Renal cortex interstitium (tissue), 11 donors: ENCODE results near the gene ECI1. TPM values are rescaled to one million over a fixed set of nuclear protein-coding genes. Genes with fewer than 3 reads are reported as not detected.
"Not testable (repeated sequence)": the region's sequence is repeated elsewhere in the genome, so short reads cannot be mapped to it uniquely, and the experiment has no call there.

Experiments
- DNase-seq, 11 donors: peaks; one replicate each; pipeline ENCODE4 v3.0.0-alpha.2; 2013; ENCODE audit warnings: low read depth in 9 of 11, low spot score in 4 of 11; ENCODE audit errors: extremely low read depth in 1 of 11
- polyA plus RNA-seq, 3 donors: library from polyadenylated mRNA; unstranded; fragments of 120-200 nt; gene quantifications; one replicate each; pipeline ENCODE4 v1.2.1, GENCODE V29; 2013; ENCODE audit not compliant: insufficient read length in 3 of 3

ECI1 gene
- polyA plus RNA-seq, 3 donors, result 59.0 to 76.2 (median 72.2) TPM

- DNase-seq, result no peak
Measured at GRCh38 chr16:2206780-2207433, 44.5 kb downstream of the ECI1 start.

DNA sequence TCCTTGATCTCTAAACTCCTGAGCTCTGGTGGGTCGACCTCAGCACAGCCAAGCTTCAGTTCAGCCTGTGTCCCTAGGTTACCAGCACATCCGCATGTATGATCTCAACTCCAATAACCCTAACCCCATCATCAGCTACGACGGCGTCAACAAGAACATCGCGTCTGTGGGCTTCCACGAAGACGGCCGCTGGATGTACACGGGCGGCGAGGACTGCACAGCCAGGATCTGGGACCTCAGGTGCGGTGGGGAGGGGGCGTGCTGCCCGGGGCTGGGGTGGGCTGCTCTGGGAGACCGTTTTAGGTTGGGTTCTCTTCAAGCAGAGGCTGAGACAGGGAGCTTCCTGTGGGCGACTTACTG, 45.0 kb downstream of the ECI1 start:
- no peak for DNase-seq

- DNase-seq, result no peak
Measured at GRCh38 chr16:2205967-2206313, 45.4 kb downstream of the ECI1 start.

GRCh38 chr16:2205104-2205966, 46.1 kb downstream of the ECI1 start, which contains the start of gene MLST8:
Gene MLST8 (plus strand): TSS chr16:2205454. CDS start chr16:2206086, 632 bp downstream.
- peak in 10 of 11 donors; percentile 66 to 85 (median 80) for DNase-seq

GRCh38 chr16:2204416-2205103, 46.8 kb downstream of the ECI1 start:
- no peak for DNase-seq

- DNase-seq, result not testable (repeated sequence)
Measured at GRCh38 chr16:2203119-2203688, 48.2 kb downstream of the ECI1 start.

DNA sequence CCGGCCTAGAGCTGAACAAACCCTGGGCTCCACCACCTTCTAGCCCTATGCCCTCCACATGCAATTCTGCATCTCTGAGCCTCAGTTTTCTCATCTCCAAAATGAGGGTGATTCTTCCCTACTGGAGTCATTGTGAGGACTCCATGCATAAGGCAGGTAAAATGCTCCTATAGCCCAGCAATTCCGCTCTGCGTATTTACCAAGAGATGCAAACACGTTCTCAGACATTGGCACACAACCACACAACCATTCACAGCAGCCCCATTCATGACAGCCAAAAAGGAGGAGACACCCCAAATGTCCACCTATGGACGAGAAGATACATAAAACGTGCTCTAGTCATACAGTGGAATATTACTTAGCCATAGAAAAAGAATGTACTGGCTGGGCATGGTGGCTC, 51.1 kb downstream of the ECI1 start:
- DNase-seq, result no peak

DNA sequence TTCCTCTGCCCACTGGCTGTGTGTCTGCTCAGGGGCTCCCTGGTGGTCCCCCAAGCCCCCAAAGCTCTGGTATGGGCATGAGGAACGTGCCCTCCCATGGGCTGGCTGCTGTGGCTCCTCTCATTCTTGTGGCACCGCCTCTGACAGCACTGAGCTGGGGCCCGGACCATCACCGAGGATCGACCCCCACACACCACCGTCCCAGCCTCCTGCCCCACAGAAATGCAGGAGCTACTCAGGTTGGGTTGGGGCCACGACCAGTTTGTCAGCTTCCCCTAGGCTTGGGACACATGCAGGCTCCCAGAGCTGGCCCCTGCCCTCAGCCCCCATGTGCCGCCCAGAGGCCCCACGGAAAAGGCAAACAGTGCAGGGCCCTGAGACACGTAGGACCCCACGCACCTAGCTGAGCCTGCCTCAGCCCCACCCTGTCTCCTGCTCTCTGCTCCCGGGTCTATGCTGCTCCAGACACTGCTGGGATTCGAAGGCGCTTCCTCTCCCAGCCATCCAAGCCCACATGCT, 51.7 kb downstream of the ECI1 start:
- no peak for DNase-seq

- no peak for DNase-seq
Measured at GRCh38 chr16:2199095-2199494, 52.3 kb downstream of the ECI1 start.

GRCh38 chr16:2198283-2198682, 53.1 kb downstream of the ECI1 start:
- DNase-seq, result no peak

GRCh38 chr16:2197765-2198164, 53.6 kb downstream of the ECI1 start:
- no peak for DNase-seq

DNA sequence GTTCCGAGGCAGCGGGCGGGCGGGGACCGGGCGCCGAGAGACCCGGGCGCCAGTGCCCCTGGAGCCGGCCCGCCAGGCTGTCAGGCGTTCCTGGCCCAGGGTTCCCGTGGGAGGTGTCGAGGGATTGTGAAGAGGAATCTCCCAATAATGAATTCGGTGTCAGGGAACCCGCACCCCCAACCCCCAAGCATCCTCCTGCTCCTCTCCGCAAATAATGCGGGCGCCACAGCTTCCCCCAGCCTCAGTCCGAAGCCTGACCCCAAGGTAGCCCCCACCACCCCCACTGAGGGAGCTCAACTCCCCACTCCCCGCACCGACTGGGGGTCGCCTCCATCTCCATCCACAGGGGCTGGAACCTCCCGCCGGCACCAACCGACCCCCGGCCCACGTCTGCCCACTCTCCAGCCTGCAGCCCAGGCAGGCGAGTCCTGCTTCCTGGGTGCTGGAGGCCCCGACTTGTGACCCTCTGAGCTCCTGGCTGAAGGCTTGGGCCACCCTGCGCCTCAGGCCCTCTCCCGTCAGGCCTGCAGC, 54.3 kb downstream of the ECI1 start:
- DNase-seq, result no peak

- DNase-seq, result no peak
Measured at GRCh38 chr16:2196162-2196980, 55.0 kb downstream of the ECI1 start, which contains the start of gene CASKIN1. Gene CASKIN1 (minus strand): TSS chr16:2196605. CDS start chr16:2196432, 173 bp downstream.

DNA sequence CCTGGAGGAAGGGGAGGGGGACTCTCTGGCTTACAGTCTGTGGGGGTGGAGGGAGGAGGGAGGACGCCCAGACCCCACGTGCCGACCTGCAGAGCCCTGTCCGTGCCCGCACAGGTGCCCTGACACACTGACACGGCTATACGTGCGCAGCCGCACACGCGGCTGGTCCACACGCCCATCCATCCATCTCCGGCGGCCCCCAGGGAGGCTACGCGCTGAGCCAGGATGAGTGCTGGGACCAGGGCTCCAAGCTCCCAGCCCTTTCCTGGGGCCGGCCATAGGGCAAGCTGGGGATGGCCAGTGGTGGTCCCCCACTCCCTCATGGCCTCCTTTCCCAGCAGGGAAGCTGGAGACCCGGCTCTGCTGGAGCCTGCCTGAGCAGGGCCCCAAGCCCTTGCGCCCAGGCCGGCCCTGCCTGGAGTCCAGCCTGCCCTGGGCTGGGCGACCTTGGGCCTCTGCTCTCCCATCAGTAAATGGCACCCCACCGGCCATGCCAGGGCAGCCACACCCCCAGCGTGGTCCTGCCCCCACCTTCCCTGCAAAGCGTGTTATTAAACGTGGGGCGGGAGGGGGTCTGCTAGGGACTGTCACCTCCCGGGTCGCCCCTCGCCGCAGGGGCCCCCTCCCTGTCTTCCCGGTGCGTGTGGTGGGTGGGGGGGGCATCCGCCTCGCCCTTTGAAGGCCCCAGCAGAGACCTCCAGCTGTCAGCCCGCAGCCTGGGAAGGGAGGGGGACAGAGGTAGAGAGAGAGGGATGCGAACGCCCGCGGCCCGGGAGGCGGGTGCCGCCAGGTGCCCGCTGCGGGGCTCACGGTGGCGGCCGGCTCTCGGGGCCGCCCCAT, 55.8 kb downstream of the ECI1 start:
- no peak for DNase-seq

DNA sequence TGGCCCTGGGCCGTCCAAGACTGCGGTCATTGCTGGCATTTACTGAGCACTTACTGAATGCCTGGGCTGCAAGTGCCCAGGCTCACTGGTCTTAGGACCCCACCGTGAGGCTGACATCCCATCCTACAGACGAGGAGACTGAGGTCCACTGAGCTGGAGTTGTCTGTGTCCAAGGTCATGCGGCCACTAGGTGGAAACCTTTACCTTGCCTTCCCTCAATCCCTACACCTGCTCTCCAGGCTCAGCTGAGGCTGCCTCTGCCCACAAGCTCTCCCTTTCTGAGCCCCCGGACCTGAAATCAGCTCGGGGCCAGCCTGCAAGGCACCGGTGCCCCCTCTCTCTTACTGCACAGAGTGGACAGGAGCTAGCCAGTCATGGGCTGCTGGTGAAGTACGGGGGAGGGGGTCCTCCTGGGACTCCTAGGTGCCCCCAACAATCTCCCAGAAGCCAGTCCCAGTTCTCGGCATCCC, 56.5 kb downstream of the ECI1 start:
- peak in 3 of 11 donors; percentile 32 to 52 (median 39) for DNase-seq

- DNase-seq, result peak in 2 of 11 donors; percentile 27 to 43
Measured at GRCh38 chr16:2194166-2194834, 57.1 kb downstream of the ECI1 start.

GRCh38 chr16:2191446-2191706, 60.0 kb downstream of the ECI1 start:
- DNase-seq, result no peak
